Activated naive CD8-positive, alpha-beta T cell treated with anti-CD3 and anti-CD28 coated beads, Interleukin-2, amount 50 U/mL, for 16 hours (primary cell): ENCODE results near the gene CRIP2.

Experiments
- DNase-seq: peaks from one replicate; pipeline ENCODE4 v3.0.0-alpha.2; 2020; ENCODE audit warnings: low read depth, low spot score

The CRIP2 gene

DNA sequence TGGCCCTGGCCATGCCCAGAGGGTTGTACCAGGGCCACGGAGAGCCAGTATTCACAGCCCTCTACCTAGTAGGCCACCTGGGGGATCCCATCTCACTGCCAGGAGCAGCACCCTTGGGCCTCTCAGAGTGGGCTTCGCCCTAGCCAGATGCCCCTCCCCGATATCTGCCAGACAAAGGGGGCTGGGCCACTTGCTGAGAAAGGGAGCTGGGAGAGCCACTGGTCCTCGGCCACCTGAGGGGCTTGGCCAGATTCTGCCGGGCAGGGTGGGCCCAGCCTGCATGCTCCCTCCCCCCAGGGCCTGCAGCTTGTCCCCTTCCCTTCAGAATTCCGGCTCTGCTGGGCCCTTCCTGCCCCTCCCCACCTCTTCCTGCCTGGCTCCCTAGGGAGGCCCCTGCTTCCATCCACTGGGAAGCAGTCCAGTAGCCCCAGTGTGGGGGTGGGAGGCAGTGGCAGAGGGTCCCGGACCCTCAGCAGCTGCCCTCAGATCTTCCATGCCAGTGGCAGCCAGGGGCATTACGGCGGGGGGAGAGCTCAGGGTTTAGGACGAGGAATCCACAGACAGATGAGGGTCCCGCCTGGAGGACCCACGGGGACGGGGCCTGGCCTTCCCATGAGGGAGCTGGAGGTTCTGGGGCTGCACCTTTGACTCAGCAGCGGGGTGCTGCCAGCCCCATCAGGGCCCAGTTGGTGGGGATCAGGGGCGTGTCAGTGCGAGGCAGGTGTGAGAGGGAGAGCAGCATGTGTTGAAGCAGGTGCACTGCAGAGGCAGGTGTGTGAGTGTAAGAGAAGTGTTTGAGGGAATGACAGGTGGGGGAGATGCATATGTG lies 2.4 kb downstream of the CRIP2 start:
- no peak for DNase-seq

GRCh38 chr14:105477660-105478397 lies 3.2 kb downstream of the CRIP2 start:
- DNase-seq = no peak

GRCh38 chr14:105478398-105479251 lies 4.0 kb downstream of the CRIP2 start:
- no peak for DNase-seq

GRCh38 chr14:105479431-105480158 lies 5.0 kb downstream of the CRIP2 start:
- DNase-seq = no peak

DNA sequence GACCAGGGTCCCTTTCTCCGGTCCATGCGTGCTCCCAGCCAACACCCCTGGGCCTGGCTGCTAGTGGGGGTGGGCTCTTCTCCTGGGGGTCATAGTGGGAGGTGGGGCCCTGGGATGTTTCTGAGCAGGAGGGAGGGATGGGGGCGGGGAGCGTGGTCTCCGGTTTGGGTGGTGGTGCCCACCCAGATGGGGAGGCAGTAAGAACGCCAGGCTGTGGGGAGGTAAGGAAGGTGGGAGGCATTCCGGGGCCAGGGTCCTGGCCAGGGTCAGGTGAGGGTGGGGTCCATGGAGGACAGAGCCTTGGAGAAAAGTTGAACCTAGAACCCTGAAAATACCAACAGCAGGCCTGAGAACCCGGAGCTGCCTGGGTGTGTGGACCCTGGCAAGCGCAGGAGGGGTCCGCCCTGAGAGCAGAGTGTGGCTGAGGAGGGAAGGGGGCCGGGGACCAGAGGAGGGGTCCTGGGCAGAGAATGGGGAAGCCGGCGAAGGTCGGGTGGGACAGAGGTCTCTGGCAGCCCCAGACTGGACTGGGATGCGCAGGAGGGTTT lies 5.7 kb downstream of the CRIP2 start:
- no peak for DNase-seq

DNA sequence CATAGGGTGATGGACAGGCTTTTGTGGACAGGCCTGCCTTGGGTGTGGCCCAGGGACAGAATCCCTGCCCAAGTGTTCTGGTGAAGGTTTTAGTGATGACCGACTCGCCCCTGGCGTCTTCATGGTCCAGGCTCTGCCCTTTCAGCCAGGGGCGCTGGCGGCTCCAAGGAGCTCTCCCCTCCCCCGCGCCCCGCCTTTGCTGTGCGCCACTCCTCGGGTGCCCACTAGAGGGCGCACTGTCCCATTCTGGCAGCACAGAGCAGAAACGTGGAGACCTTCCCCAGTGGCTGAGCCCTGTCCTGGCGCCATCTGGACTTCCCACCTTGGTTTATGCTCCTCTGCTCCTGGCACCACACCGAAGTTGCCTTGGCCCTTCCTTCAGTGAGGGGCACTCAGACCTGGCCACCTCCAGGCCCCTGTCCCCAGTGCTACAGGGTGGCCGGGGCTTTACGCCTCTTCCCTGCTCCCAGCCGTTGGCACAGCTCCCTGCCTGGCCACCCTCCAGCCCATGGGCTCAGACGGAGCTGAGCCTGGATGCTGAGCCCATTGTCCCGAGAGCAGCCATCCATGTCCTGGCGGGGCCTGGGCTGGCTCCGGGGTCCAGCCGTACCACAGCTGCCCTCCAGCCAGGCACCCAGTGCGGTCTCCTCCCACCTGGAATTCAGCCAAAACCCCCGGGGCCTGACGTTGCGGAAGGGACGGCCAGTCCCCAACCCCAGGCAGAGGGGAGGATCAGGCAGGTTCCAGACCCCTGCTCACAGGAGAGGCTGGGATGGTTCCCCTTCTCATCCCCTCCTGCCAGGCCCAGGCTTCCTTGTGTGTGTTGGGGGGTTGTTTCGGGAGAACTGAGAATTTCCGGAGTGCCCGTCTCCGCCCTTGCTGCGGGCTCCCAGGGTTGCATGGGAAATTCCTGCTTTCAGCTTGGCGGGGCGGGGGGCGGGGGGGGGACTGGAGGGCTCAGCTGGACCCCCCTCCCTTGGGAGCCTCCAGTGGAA lies 6.5 kb downstream of the CRIP2 start:
- DNase-seq = peak; percentile 79

DNA sequence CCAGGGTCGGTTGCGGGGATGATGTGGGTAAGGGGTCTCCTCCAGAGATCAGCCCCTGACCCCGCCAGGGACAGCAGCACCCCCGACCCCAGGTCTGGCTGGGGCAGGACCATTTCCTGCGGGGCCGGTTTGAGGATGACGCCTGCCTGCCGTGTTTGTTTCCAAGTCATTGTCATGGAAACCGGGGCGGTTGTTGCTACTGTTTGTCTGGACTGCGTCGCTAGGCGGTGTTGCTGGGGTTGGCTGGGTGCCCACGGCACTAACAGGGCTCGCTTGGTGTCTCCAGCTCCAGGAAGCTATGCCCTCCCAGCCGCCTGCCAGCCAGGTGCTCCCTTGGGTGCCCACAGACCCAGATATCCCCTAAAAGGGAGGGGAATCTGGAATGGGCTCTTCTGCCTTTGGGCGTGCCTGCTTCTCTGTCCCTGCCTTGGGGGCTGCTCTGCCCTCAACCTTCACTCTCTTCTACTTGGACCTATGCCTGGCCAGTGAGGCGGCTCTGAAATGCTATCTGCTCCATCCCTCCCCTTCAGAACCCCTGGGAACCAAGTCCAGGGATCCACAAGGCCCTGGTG lies 7.4 kb downstream of the CRIP2 start:
- DNase-seq = peak; percentile 66

DNA sequence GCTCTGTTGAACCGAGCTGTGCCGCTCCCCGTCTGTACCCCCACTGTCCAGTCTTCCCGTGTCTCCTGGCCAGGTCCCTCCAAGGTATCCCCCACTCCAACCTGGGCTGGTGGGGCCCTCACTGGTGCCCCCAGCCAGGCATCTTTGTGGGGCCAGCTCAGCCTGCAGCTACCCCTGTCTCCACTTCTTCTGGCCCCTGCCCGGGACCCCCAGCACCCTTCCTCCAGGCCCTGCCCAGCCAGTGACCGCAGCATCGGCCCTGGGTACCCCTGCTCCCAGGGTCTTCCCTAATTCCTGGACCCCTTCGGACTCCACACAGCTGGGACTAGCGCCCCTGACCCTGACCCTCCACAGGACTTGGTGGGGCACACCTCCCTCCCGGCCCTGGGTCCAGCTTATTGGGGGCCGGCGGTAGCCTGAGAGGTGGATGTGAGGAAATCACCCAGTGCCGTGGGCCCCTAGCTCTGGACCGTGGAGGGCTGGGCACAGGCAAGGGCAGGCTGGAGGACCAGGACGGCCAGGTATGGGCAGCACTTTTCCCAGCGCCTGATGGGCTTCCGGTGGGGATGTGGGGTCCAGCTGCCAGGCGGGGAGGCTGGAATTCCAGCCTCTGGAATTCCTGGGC lies 8.0 kb downstream of the CRIP2 start:
- no peak for DNase-seq

DNA sequence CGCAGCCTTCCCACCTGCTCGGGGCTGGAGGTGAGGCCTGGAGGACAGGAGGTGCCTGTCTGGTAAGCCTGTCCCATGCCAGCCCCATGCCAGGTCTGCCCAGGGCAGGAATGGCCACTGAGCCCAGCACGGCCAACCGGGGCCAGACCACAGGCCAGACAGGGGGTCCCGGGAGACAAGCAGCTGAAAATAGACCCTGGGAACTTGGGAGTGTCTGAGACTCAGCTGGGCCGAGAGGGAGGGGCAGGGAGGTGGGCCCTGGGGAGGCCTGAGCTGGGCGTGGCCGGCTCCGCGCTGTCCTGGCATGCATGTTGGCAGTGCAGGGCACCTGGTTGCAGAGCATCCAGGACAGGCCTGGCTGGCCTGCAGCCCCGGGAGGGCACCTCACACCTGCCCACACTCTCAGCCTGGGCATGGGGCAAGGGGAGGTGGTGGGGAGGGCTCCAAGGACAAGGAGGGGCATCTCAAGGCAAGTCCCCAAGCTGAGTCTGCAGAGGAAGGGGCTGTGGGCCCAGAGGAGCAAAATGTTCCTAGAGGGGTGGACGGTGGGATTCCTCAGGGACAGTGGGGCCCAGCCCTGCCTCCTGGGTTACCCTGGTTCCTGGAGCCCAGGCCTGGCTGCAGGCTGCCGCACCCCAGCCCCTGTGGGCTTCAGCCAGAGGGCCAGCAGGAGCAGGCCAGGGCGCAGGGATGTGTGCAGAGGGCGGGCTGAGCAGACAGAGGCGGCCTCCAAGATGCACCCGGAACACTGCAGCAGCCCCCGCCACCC lies 8.9 kb downstream of the CRIP2 start:
- DNase-seq = no peak

- DNase-seq = no peak
Observed at GRCh38 chr14:105484069-105484996, 9.7 kb downstream of the CRIP2 start.

DNA sequence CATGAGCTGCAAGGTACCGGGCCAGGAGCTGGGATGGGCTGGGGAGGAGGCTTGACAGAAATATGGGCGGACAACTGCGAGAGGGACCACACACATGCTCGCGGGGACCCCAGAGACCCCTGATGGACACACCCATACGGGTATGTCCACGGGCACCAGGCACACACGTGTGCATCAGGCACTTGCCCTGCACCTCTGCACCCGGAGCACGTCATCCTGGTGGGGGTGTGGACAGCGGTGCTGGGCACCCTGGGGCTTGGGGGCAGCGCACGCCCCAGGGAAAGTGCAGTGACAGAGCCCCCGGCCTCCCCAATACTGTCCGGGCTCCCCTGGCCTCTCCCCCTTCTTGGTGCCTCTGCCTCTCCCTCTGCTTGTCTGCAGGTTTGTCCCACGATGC lies 10.4 kb downstream of the CRIP2 start:
- no peak for DNase-seq

DNA sequence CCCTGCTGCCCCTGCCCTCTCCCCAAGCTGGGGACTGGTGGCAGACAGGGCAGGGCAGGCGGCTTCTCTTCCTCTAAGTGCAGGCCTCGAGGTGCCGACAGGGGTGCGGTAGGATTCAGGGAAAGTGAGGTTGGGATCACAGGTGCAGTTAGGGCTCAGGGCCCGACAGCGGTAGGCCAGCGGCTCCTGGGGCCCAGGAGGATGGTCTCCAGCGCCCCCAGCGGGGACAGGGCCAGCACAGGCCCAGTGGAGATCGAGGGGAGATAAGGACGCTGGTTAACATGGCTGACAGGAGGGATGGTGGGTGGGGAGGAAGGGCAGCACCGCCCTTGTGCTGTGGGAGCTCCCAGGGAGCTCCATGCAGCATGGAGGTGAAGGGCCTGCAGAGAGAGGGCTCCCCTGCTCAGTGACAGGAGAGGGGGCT lies 11.1 kb downstream of the CRIP2 start:
- DNase-seq = no peak

GRCh38 chr14:105486163-105486973 lies 11.7 kb downstream of the CRIP2 start, which contains the start of gene CRIP1:
CRIP1 (plus strand) TSS chr14:105486886; CDS start chr14:105487260, 374 bp downstream.
- DNase-seq = no peak

DNA sequence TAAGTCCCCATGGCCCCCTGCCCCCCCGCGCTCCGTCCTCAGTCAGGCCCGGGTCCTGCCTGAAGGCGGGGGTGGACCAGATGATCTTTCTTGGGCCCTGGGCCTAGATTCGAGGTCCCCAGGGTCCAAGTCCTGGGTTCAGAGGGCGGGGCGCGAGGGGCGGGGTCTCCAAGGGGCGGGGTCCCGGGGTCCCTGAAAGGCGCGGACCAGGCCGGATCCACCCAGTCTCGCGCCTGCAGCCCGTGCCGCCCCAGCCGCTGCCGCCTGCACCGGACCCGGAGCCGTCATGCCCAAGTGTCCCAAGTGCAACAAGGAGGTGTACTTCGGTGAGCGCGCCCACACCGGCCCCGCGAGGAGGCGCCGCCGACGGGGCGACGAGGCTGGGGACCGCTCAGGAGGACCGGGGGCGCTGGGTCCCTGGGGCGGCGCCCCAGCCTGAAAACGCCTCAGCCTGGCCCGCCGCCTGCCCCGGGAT lies 12.4 kb downstream of the CRIP2 start:
- DNase-seq = no peak

DNA sequence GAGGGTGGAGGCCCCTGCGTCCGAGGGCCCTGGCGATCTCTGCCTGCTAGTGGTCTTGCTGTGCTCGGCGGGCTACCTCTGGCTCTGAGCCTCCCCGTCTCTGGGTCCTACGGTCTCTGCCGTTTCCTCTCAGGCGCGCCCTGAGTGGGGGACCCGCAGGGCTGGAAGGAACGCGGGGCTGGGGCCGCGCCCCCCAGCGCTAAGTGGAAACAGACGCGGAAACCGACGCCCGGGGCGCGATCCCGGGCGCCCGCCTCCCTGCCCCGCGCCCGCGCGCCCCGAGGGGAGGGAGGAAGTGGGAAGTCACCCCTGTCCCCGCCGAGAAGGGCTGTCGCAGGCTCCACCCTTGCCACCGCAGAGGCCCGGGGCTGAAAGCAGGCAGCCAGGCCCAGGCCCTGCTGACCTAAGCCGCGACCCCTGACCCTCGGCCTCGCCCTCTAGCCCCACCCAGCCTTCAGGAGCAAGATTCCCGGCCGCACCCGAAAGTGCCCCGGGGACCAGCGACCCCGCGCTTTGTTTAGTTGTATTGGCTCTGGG lies 12.9 kb downstream of the CRIP2 start:
- DNase-seq = no peak
